Measurements from ENCODE around the gene VRK1.

- TF ChIP-seq POLR2AphosphoS5 (IDR thresholded peaks at IDR 0.05; ENCODE audit: low read depth, low read length) (no peak), SIN3A (IDR thresholded peaks at IDR 0.05; ENCODE audit: borderline replicate concordance, insufficient read depth, low read depth, low read length) (no peak), TCF7L2 (IDR thresholded peaks at IDR 0.05; ENCODE audit: low read depth, low read length) (no peak)
- TF ChIP-seq, protein P1, sequence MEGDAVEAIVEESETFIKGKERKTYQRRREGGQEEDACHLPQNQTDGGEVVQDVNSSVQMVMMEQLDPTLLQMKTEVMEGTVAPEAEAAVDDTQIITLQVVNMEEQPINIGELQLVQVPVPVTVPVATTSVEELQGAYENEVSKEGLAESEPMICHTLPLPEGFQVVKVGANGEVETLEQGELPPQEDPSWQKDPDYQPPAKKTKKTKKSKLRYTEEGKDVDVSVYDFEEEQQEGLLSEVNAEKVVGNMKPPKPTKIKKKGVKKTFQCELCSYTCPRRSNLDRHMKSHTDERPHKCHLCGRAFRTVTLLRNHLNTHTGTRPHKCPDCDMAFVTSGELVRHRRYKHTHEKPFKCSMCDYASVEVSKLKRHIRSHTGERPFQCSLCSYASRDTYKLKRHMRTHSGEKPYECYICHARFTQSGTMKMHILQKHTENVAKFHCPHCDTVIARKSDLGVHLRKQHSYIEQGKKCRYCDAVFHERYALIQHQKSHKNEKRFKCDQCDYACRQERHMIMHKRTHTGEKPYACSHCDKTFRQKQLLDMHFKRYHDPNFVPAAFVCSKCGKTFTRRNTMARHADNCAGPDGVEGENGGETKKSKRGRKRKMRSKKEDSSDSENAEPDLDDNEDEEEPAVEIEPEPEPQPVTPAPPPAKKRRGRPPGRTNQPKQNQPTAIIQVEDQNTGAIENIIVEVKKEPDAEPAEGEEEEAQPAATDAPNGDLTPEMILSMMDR (IDR thresholded peaks at IDR 0.05): no peak
- TF ChIP-seq, protein P2, sequence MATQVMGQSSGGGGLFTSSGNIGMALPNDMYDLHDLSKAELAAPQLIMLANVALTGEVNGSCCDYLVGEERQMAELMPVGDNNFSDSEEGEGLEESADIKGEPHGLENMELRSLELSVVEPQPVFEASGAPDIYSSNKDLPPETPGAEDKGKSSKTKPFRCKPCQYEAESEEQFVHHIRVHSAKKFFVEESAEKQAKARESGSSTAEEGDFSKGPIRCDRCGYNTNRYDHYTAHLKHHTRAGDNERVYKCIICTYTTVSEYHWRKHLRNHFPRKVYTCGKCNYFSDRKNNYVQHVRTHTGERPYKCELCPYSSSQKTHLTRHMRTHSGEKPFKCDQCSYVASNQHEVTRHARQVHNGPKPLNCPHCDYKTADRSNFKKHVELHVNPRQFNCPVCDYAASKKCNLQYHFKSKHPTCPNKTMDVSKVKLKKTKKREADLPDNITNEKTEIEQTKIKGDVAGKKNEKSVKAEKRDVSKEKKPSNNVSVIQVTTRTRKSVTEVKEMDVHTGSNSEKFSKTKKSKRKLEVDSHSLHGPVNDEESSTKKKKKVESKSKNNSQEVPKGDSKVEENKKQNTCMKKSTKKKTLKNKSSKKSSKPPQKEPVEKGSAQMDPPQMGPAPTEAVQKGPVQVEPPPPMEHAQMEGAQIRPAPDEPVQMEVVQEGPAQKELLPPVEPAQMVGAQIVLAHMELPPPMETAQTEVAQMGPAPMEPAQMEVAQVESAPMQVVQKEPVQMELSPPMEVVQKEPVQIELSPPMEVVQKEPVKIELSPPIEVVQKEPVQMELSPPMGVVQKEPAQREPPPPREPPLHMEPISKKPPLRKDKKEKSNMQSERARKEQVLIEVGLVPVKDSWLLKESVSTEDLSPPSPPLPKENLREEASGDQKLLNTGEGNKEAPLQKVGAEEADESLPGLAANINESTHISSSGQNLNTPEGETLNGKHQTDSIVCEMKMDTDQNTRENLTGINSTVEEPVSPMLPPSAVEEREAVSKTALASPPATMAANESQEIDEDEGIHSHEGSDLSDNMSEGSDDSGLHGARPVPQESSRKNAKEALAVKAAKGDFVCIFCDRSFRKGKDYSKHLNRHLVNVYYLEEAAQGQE (IDR thresholded peaks at IDR 0.05; ENCODE audit: insufficient read depth in 1 of 2, low read depth in 2 of 2, low read length in 1 of 2): no peak
These were observed 54.7 kb downstream of the VRK1 start for GRCh38 chr14:96851694-96852381.

All from Panc1 (cell line).